NCI-H524 treated with DMSO at 0.1 percent for 48 hours (cell line): ENCODE results near the gene PRR12.

Experiments used
- DNase-seq: peaks from one replicate; lab custom pipeline; 2025; lab: John Stamatoyannopoulos, UW

Gene PRR12

DNA sequence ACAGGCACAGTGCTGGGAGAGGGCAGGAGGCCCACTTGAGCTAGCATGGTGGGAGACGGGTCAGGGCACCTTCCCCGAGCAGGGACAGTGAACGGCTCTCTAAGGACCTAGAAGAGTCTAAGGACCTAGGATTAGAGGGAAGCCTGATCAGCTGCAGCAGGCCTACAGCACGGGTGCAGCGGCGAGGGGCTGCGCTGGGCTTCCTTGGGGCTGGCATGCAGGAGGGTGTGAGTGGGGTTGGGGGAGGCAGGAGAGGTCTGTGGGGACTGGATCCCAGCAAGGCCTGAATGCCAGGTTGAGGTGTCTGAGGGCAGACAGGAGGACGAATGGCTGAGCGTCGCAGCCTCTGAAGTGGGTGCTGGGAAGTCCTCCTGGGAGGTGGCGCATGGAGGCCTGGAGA, 54.6 kb downstream of the PRR12 start:
- DNase-seq: no peak

DNA sequence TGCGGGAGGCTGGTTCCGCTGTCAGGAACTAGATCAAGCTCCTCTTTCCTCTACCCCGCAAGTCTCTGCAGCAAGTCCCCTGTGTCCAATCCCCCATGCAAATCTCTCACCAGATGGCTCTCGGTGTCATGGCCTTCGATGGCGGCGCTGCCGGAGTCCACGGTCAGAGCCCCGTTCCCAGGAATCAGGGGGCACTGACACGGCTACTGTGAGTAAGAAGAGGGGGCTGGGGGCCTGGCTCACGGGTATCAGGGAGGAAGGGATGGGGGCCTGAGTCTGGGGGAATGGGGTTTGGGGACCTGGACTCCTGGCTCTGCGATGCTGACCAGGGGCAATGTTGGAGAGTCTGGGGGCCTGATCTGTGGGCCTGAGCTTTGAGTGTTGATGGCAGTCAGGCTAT, 55.0 kb downstream of the PRR12 start:
- no peak for DNase-seq

- no peak for DNase-seq
These were observed 55.6 kb downstream of the PRR12 start for GRCh38 chr19:49646586-49646985.

DNA sequence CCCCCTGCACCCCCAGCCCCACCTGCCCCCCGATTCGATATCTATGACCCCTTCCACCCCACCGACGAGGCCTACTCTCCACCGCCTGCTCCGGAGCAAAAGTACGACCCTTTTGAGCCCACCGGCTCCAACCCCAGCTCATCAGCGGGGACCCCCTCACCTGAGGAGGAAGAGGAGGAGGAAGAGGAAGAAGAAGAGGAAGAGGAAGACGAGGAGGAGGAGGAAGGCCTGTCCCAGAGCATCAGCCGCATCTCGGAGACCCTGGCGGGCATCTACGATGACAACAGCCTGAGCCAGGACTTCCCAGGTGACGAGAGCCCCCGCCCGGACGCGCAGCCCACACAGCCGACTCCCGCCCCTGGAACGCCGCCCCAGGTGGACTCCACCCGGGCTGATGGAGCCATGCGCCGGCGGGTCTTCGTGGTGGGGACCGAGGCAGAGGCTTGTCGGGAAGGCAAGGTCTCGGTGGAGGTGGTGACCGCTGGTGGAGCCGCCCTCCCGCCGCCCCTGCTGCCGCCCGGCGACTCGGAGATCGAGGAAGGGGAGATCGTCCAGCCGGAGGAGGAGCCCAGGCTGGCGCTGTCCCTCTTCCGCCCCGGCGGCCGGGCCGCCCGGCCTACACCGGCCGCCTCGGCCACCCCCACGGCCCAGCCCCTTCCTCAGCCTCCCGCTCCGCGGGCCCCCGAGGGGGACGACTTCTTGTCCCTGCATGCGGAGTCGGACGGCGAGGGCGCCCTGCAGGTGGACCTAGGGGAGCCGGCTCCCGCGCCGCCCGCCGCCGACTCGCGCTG, 60.2 kb downstream of the PRR12 start:
- DNase-seq: no peak

DNA sequence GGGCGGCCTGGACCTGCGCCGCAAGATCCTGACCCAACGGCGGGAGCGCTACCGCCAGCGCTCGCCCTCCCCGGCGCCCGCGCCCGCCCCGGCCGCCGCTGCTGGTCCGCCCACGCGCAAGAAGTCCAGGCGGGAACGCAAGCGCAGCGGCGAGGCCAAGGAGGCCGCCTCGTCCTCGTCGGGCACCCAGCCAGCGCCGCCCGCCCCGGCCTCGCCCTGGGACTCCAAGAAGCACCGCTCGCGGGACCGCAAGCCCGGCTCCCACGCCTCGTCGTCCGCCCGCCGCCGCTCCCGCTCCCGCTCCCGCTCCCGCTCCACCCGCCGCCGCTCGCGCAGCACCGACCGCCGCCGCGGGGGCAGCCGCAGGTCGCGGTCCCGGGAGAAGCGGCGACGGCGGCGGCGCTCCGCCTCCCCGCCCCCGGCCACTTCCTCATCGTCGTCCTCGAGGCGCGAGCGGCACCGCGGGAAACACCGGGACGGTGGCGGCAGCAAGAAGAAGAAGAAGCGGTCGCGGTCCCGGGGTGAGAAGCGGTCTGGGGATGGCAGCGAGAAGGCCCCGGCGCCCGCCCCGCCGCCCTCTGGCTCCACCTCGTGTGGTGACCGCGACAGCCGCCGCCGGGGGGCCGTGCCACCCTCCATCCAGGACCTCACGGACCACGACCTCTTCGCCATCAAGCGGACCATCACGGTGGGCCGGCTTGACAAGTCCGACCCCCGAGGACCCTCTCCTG, 61.0 kb downstream of the PRR12 start:
- DNase-seq: no peak

- no peak for DNase-seq
These were observed 61.8 kb downstream of the PRR12 start for GRCh38 chr19:49652551-49653465.

DNA sequence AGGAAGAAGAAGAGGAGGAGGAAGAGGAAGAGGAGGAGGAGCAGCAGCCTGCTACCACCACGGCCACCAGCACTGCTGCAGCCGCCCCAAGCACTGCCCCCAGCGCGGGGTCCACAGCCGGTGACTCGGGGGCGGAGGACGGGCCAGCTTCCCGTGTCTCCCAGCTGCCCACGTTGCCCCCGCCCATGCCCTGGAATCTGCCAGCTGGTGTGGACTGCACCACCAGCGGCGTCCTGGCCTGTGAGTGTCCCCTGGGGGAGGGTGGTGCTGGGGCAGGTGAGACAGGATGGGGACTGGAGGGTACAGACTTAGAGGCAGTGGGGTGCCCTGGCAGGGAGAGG, 62.5 kb downstream of the PRR12 start:
- DNase-seq: no peak

DNA sequence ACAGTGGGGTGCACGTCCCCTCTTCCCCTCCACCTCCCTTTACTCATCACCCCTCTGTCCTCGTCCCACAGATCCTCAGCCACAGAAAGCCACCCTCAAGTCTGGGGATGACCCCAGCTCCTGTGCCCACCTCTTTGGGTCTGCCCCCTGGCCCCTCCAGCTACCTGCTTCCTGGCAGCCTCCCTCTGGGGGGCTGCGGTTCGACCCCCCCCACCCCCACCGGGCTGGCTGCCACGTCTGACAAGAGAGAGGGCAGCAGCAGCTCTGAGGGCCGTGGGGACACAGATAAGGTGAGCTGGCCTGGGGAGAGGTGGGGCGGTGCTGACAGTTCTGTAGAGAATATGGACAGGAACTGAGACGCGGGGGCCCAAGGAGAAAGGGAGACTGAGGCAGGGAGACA, 63.6 kb downstream of the PRR12 start:
- no peak for DNase-seq

GRCh38 chr19:49655570-49656455, 64.8 kb downstream of the PRR12 start:
- no peak for DNase-seq

DNA sequence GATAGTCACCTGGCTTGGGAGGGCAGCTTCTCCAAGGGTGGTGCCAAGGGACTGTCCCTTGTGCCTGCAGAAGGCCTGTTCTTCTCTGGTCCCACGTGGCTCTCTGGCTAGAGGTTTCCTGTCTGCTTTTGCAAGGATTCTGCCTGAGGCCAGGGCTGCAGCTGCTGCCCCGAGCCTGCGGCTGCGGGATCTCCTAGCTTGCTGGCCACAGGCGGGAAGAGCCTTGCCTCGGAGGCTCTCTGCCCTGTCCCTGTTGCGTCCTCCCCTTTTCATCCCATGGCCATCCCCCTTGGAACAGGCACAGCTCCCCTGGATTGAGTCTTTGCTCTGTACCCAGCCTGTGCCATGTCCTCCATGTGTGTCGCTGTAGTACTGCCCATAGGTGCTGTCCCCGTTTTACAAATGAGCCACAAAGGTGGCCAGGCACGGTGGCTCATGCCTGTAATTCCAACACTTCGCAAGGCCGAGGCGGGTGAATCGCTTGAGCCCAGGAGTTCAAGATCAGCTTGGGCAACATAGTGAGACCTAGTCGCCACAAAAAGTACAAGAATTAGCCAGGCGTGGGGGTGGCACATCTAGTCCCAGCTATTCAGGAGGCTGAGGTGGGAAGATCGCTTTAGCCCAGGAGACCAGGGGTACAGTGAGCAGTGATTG, 65.6 kb downstream of the PRR12 start:
- no peak for DNase-seq

- DNase-seq: no peak
These were observed 66.6 kb downstream of the PRR12 start for GRCh38 chr19:49657493-49658138.

GRCh38 chr19:49658139-49658517, 67.1 kb downstream of the PRR12 start:
- no peak for DNase-seq

GRCh38 chr19:49658566-49659442, 67.8 kb downstream of the PRR12 start:
- no peak for DNase-seq

DNA sequence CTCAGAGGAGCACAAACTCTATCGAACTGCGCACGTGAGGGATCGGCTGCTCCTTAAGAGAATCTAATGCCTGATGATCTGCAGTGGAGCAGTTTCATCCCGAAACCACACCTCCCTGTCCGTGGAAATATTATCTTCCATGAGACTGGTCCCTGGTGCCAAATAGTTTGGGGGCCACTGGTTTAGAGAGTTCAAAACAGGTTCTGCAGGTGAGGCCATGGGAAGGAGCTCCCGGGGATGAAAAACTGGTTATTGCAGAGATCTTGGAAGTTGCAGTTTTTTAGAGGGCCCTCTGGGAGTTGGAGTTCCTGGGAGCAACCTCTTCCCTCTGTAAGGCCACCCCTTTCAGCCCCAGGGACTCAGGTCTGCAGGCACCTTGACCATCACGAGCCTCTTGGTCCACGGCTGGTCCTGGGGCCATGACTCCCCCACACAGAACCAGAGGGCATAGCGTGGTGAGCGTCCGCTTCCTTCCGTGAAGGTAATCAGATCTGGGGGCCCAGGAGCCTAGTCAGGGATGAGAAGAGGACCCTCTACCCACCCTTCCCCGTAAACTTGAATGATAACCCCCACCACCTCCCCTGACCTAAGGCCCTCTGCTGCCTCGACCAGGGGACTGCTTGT, 69.5 kb downstream of the PRR12 start:
- DNase-seq: no peak

DNA sequence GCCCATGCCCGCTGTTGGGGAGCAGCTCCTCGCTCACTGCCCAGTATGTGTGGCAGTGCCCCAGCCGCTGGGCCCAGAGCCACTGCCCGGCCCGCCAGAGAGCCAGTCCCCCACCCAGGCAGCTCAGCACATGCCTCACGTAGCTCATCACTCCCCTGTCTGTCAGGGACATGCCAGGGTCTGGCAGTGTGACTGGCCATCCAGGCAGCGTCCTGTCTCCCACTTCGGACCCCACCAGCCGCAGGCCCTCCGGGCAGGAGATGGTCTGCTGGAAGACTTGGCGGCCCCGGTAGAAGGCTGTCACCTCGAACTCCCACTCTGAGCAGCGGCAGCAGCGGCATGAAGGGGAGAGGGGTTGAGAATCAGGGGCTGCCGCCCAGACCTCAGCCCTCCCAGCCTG, 71.0 kb downstream of the PRR12 start:
- DNase-seq: no peak

- no peak for DNase-seq
These were observed 72.2 kb downstream of the PRR12 start for GRCh38 chr19:49663224-49663623.

DNA sequence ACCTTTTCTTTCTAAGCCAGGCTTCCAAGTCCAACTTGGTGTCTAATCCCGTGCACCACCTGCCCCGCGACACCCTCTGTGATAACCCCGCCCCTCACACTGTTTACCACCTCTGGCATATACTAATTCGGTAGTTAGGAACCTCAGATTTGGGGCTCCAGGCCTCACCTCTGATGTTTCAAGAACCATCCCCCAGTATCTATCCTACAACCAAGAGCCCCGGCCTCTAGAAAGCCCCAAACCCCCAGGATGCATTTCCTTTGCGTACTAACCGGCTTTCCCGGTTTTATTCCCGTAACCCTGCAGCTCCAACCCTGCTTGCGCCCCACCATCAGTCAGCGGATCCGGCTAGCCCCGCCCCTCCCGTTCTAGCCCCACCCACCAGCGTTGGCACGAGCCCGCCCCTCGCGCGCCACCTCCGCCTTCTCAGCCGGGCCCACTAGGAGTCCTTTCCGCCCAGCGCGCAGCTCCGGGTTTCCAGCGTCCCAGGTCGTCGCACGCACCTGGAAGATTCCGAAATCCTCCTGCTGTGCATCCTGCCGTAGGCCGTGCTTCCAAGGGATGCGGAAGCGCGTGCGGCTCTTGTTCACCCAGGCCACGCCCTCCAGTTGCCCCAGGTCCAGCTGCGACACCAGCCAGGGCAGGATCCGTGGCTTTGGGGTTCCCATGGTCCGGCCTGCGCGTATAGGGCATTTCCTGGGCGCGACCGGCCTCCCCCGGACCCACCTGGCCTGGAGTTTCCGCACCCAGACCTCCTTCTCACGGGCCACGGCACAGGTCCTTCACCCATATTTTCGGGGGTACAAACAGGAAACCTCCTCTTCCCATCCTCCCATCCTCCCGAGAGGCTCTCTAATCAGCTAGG, 73.4 kb downstream of the PRR12 start:
- no peak for DNase-seq

DNA sequence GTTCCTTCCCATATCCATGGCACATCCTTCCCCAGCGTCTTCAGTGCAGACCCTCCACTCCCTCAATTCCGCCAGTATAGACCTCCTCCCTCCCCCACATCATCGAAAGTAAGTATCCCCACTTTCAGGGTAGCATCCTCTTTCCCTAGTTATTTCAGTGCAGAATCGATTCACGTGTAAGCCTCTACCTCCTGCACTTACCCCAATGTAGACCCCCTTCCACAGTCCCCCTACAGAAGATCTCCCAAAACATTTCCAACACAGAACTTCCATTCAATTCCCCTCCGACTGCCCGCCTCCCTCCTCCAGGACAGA, 74.0 kb downstream of the PRR12 start:
- DNase-seq: no peak
